Measurements from ENCODE around the gene HOXC11.

GRCh38 chr12:53932915-53933314 lies 40.0 kb upstream of the HOXC11 start:
- TF ChIP-seq CTCF (IDR thresholded peaks at IDR 0.05) (no peak), POLR2A (IDR thresholded peaks at IDR 0.05) (no peak), POLR2AphosphoS5 (IDR thresholded peaks at IDR 0.05) (no peak)

Data from sigmoid colon (tissue), 4 donors.